ENCODE data around the gene ATP6V0B. TPM values are rescaled to one million over a fixed set of nuclear protein-coding genes. Genes with fewer than 3 reads are reported as not detected.

The ATP6V0B gene
- total and polyA plus RNA-seq, 2 experiments from 2014 or later, result 112 to 142 TPM

GRCh38 chr1:43982808-43983207, 8.0 kb downstream of the ATP6V0B start (continued):
- TF ChIP-seq, protein P1, sequence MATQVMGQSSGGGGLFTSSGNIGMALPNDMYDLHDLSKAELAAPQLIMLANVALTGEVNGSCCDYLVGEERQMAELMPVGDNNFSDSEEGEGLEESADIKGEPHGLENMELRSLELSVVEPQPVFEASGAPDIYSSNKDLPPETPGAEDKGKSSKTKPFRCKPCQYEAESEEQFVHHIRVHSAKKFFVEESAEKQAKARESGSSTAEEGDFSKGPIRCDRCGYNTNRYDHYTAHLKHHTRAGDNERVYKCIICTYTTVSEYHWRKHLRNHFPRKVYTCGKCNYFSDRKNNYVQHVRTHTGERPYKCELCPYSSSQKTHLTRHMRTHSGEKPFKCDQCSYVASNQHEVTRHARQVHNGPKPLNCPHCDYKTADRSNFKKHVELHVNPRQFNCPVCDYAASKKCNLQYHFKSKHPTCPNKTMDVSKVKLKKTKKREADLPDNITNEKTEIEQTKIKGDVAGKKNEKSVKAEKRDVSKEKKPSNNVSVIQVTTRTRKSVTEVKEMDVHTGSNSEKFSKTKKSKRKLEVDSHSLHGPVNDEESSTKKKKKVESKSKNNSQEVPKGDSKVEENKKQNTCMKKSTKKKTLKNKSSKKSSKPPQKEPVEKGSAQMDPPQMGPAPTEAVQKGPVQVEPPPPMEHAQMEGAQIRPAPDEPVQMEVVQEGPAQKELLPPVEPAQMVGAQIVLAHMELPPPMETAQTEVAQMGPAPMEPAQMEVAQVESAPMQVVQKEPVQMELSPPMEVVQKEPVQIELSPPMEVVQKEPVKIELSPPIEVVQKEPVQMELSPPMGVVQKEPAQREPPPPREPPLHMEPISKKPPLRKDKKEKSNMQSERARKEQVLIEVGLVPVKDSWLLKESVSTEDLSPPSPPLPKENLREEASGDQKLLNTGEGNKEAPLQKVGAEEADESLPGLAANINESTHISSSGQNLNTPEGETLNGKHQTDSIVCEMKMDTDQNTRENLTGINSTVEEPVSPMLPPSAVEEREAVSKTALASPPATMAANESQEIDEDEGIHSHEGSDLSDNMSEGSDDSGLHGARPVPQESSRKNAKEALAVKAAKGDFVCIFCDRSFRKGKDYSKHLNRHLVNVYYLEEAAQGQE (IDR thresholded peaks at IDR 0.05; ENCODE audit: unreplicated experiment), result no peak
- TF ChIP-seq ZNF331 (CRISPR knock-in tag; IDR thresholded peaks at IDR 0.05; ENCODE audit: low read depth) (no peak), STAT1 (IDR thresholded peaks at IDR 0.05; ENCODE audit: unreplicated experiment) (no peak), JUNB (IDR thresholded peaks at IDR 0.05; ENCODE audit: unreplicated experiment) (no peak), CREB1 (CRISPR knock-in tag; IDR thresholded peaks at IDR 0.05; ENCODE audit: low read depth) (no peak), ZNF114 (CRISPR knock-in tag; IDR thresholded peaks at IDR 0.05) (no peak), NANOG (IDR thresholded peaks at IDR 0.05; ENCODE audit: borderline replicate concordance) (no peak), POLR2AphosphoS5 (IDR thresholded peaks at IDR 0.05; ENCODE audit: low read depth) (no peak)
- TF ChIP-seq, protein P2, sequence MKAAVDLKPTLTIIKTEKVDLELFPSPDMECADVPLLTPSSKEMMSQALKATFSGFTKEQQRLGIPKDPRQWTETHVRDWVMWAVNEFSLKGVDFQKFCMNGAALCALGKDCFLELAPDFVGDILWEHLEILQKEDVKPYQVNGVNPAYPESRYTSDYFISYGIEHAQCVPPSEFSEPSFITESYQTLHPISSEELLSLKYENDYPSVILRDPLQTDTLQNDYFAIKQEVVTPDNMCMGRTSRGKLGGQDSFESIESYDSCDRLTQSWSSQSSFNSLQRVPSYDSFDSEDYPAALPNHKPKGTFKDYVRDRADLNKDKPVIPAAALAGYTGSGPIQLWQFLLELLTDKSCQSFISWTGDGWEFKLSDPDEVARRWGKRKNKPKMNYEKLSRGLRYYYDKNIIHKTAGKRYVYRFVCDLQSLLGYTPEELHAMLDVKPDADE (IDR thresholded peaks at IDR 0.05), result no peak

- no peak overlapping the region for H3K4me3 ChIP-seq
- ATAC-seq (no peak), DNase-seq (ENCODE audit: low spot score) (no peak)
- H2AFZ ChIP-seq, result no peak overlapping the region
- Mint-ChIP-seq H3K27ac (no peak overlapping the region), H3K4me1 (peaks cover 15% of the 10 kb centered on the region), H3K9me3 (no peaks in the 10 kb centered on the region), H3K36me3 (ENCODE audit: low read depth) (peaks cover 37% of the 10 kb centered on the region), H3K4me3 (no peak overlapping the region; the same call in 2 of the 3 replicates), H3K27me3 (ENCODE audit: insufficient read depth, low read depth, poor library complexity) (peaks cover 28% of the 10 kb centered on the region)
- H3K4me2 ChIP-seq, result no peak overlapping the region
- H3K27me3 ChIP-seq (ENCODE audit: insufficient read depth), result no peaks in the 10 kb centered on the region
- H3K79me2 ChIP-seq (replicated peaks; ENCODE audit: insufficient read depth), result peaks cover 8% of the 10 kb centered on the region; the same call in 1 of the 2 replicates
- no peaks in the 10 kb centered on the region; the same call in 1 of the 2 replicates for H4K20me1 ChIP-seq (replicated peaks; ENCODE audit: insufficient read depth)
- TF ChIP-seq, protein P2 (IDR thresholded peaks at IDR 0.05), result no peak
- TF ChIP-seq NANOG (IDR thresholded peaks at IDR 0.05; ENCODE audit: borderline replicate concordance) (no peak), JUNB (IDR thresholded peaks at IDR 0.05; ENCODE audit: unreplicated experiment) (no peak), CREB1 (CRISPR knock-in tag; IDR thresholded peaks at IDR 0.05; ENCODE audit: low read depth) (no peak), ZNF114 (CRISPR knock-in tag; IDR thresholded peaks at IDR 0.05) (no peak), EZH2phosphoT487 (IDR thresholded peaks at IDR 0.05; ENCODE audit: unreplicated experiment) (no peak), STAT1 (IDR thresholded peaks at IDR 0.05; ENCODE audit: unreplicated experiment) (no peak), ZNF462 (CRISPR knock-in tag; IDR thresholded peaks at IDR 0.05) (no peak), ZNF331 (CRISPR knock-in tag; IDR thresholded peaks at IDR 0.05; ENCODE audit: low read depth) (no peak), POLR2AphosphoS5 (IDR thresholded peaks at IDR 0.05; ENCODE audit: low read depth) (no peak)
- H3F3A ChIP-seq (replicated peaks; ENCODE audit: low read depth), result peaks cover 9% of the 10 kb centered on the region; the same call in 1 of the 2 replicates
- H3K27ac ChIP-seq (ENCODE audit: low read depth), result no peak overlapping the region
- H3K9me2 ChIP-seq (ENCODE audit: insufficient read depth), result no peaks in the 10 kb centered on the region
- H3K4me1 ChIP-seq (ENCODE audit: insufficient read depth), result peaks cover 7% of the 10 kb centered on the region; the same call in 1 of the 2 replicates
- no peaks in the 10 kb centered on the region for H3K36me3 ChIP-seq (ENCODE audit: insufficient read depth)
Observed at GRCh38 chr1:43983253-43983899, 8.6 kb downstream of the ATP6V0B start.
